IMR-90 (cell line): ENCODE measurements around the gene HS6ST2. TPM values are rescaled to one million over a fixed set of nuclear protein-coding genes. Genes with fewer than 3 reads are reported as not detected.

Experiments used
- ATAC-seq: fragments of 200-7000 bp; cut with Tn5 transposase; 2 replicates; pipeline ENCODE4 v1.9.1; 2020; ENCODE audit warnings: low read depth, mild to moderate bottlenecking, moderate library complexity
- BruUV-seq: library from RNA; stranded (reverse); fragments of 400-500 nt; replicated peaks from 2 replicates; lab custom pipeline; 2021; lab: Mats Ljungman, UMichigan
- CTCF ChIA-PET: fragments of 300-600 bp; formaldehyde crosslinking; extraction: SDS; loops from one replicate; lab custom pipeline; 2021; ENCODE audit warnings: antibody characterized with exemption; lab: Yijun Ruan, JAX
- POLR2A ChIA-PET: fragments of 300-600 bp; sonication (Branson Sonifier 250); formaldehyde crosslinking; loops from one replicate; lab custom pipeline; 2022; ENCODE audit warnings: antibody characterized with exemption; ENCODE audit not compliant: unreplicated experiment; lab: Charles Lee
- DNase-seq: peaks from one replicate; pipeline ENCODE4 v3.0.0; 2013
- H2AFZ ChIP-seq: replicated peaks from 2 replicates; pipeline ENCODE3; 2013; ENCODE audit warnings: low read length, mild to moderate bottlenecking; ENCODE audit not compliant: poor library complexity
- H2AK5ac ChIP-seq: 2 replicates; pipeline ENCODE4 v1.6.1; 2013; ENCODE audit warnings: low read depth, low read length, inconsistent platforms
- H2AK9ac ChIP-seq: replicated peaks from 2 replicates; pipeline ENCODE3; 2013; ENCODE audit warnings: mild to moderate bottlenecking, low read depth, low read length, moderate library complexity; ENCODE audit not compliant: poor library complexity
- H2BK120ac ChIP-seq: 2 replicates; pipeline ENCODE4 v1.6.1; 2013; ENCODE audit warnings: low read depth, low read length, inconsistent platforms
- H2BK15ac ChIP-seq: 3 replicates; pipeline ENCODE4 v1.6.1; 2013; ENCODE audit warnings: low read depth, low read length, inconsistent platforms
- H2BK20ac ChIP-seq: 2 replicates; pipeline ENCODE4 v1.6.1; 2013; ENCODE audit warnings: low read depth, mild to moderate bottlenecking, inconsistent platforms, low read length, moderate library complexity
- H2BK5ac ChIP-seq: 2 replicates; pipeline ENCODE4 v1.6.1; 2013; ENCODE audit warnings: mild to moderate bottlenecking, low read depth, low read length, inconsistent platforms; ENCODE audit not compliant: poor library complexity, severe bottlenecking
- H3K14ac ChIP-seq: replicated peaks from 2 replicates; pipeline ENCODE4 v1.6.1; 2013; ENCODE audit warnings: low read depth, low read length, inconsistent platforms
- H3K18ac ChIP-seq: 2 replicates; pipeline ENCODE4 v1.6.1; 2013; ENCODE audit warnings: low read depth, low read length, control low read depth
- H3K23ac ChIP-seq: 2 replicates; pipeline ENCODE4 v1.6.1; 2013; ENCODE audit warnings: low read depth, low read length, inconsistent platforms
- H3K27ac ChIP-seq: 2 replicates; pipeline ENCODE4 v1.5.1; 2013; ENCODE audit warnings: mild to moderate bottlenecking, control low read depth, low read length; ENCODE audit not compliant: insufficient read depth
- H3K27me3 ChIP-seq: 2 replicates; pipeline ENCODE4 v1.6.1; 2013; ENCODE audit warnings: low read length; ENCODE audit not compliant: control insufficient read depth, insufficient read depth
- H3K36me3 ChIP-seq: 2 replicates; pipeline ENCODE4 v1.6.1; 2013; ENCODE audit warnings: low read length, mixed read lengths; ENCODE audit not compliant: control insufficient read depth, insufficient read depth
- H3K4ac ChIP-seq: 2 replicates; pipeline ENCODE4 v1.6.1; 2013; ENCODE audit warnings: low read depth, low read length, inconsistent platforms
- H3K4me1 ChIP-seq: 2 replicates; pipeline ENCODE4 v1.6.1; 2013; ENCODE audit warnings: low read length, mixed read lengths; ENCODE audit not compliant: control insufficient read depth, insufficient read depth
- H3K4me2 ChIP-seq: 2 replicates; pipeline ENCODE4 v1.6.1; 2013; ENCODE audit warnings: low read depth, mild to moderate bottlenecking, control low read depth, low read length, moderate library complexity
- H3K4me3 ChIP-seq: 2 replicates; pipeline ENCODE4 v1.5.1; 2013; ENCODE audit warnings: low read depth, mild to moderate bottlenecking, control low read depth, low read length, moderate library complexity; ENCODE audit not compliant: insufficient read depth
- H3K56ac ChIP-seq: 2 replicates; pipeline ENCODE4 v1.6.1; 2013; ENCODE audit warnings: low read length, inconsistent platforms; ENCODE audit not compliant: insufficient read depth; ENCODE audit errors: extremely low read depth
- H3K79me1 ChIP-seq, 2 experiments: 2 replicates each; pipeline ENCODE4 v1.6.1; 2013; ENCODE audit warnings: low read length in 2 of 2, inconsistent platforms in 1 of 2, low read depth in 1 of 2
- H3K9ac ChIP-seq: 2 replicates; pipeline ENCODE4 v1.6.1; 2013; ENCODE audit warnings: low read depth, low read length, control low read depth
- H3K9me1 ChIP-seq: 2 replicates; pipeline ENCODE4 v1.6.1; 2013; ENCODE audit warnings: low read length, inconsistent platforms; ENCODE audit not compliant: insufficient read depth
- H3K9me3 ChIP-seq: 2 replicates; pipeline ENCODE4 v1.6.1; 2013; ENCODE audit warnings: low read length; ENCODE audit not compliant: control insufficient read depth, insufficient read depth
- H4K20me1 ChIP-seq: 2 replicates; pipeline ENCODE4 v1.6.1; 2013; ENCODE audit warnings: low read length, inconsistent platforms; ENCODE audit not compliant: insufficient read depth
- H4K5ac ChIP-seq: 2 replicates; pipeline ENCODE4 v1.6.1; 2013; ENCODE audit warnings: mild to moderate bottlenecking, low read depth, low read length, control low read depth
- H4K8ac ChIP-seq, 2 experiments: 2 replicates each; pipeline ENCODE4 v1.6.1; 2013; ENCODE audit warnings: low read depth in 2 of 2, low read length in 2 of 2, control low read depth in 1 of 2, inconsistent platforms in 1 of 2
- H4K91ac ChIP-seq: 2 replicates; pipeline ENCODE4 v1.6.1; 2013; ENCODE audit warnings: low read depth, low read length, inconsistent platforms; ENCODE audit not compliant: insufficient read depth
- BHLHE40 ChIP-seq: fragments of 150-350 bp; IDR thresholded peaks from 2 replicates; pipeline ENCODE4 v1.6.1; 2016; ENCODE audit warnings: mild to moderate bottlenecking, low read depth, low read length
- CEBPB ChIP-seq: IDR thresholded peaks from 2 replicates; pipeline ENCODE4 v1.6.1; 2012; ENCODE audit warnings: low read depth, low read length, improper control_type of control experiment
- CHD1 ChIP-seq: IDR thresholded peaks from 2 replicates; pipeline ENCODE4 v1.6.1; 2012; ENCODE audit warnings: low read depth, low read length, improper control_type of control experiment
- CTCF ChIP-seq: conservative IDR thresholded peaks from 2 replicates; pipeline ENCODE4 v1.5.1; 2012; ENCODE audit warnings: mild to moderate bottlenecking, low read depth, low read length, improper control_type of control experiment
- ELK1 ChIP-seq: fragments of 150-350 bp; IDR thresholded peaks from 2 replicates; pipeline ENCODE4 v1.6.1; 2016; ENCODE audit warnings: low read depth, mild to moderate bottlenecking, low read length, moderate library complexity, borderline replicate concordance
- FOS ChIP-seq: fragments of 150-350 bp; IDR thresholded peaks from 2 replicates; pipeline ENCODE4 v1.6.1; 2016; ENCODE audit warnings: low read depth, low read length
- MAFK ChIP-seq: IDR thresholded peaks from 2 replicates; pipeline ENCODE4 v1.6.1; 2012; ENCODE audit warnings: low read depth, low read length, improper control_type of control experiment
- MAZ ChIP-seq: IDR thresholded peaks from 2 replicates; pipeline ENCODE4 v1.6.1; 2012; ENCODE audit warnings: low read depth, mild to moderate bottlenecking, low read length, improper control_type of control experiment, moderate library complexity, borderline replicate concordance
- MXI1 ChIP-seq: IDR thresholded peaks from 2 replicates; pipeline ENCODE4 v1.6.1; 2012; ENCODE audit warnings: low read depth, mild to moderate bottlenecking, low read length, moderate library complexity, borderline replicate concordance
- NFE2L2 ChIP-seq: fragments of 150-350 bp; IDR thresholded peaks from 2 replicates; pipeline ENCODE4 v1.6.1; 2016; ENCODE audit warnings: low read depth, mild to moderate bottlenecking, low read length
- POLR2A ChIP-seq: IDR thresholded peaks from 2 replicates; pipeline ENCODE4 v1.6.1; 2012; ENCODE audit warnings: mild to moderate bottlenecking, low read depth, low read length
- RAD21 ChIP-seq: IDR thresholded peaks from 2 replicates; pipeline ENCODE4 v1.6.1; 2012; ENCODE audit warnings: low read length, improper control_type of control experiment
- RCOR1 ChIP-seq: IDR thresholded peaks from 2 replicates; pipeline ENCODE4 v1.6.1; 2012; ENCODE audit warnings: mild to moderate bottlenecking, low read length, improper control_type of control experiment; ENCODE audit not compliant: insufficient replicate concordance
- RFX5 ChIP-seq: IDR thresholded peaks from 2 replicates; pipeline ENCODE4 v1.8.0; 2012; ENCODE audit warnings: low read depth, mild to moderate bottlenecking, low read length, moderate library complexity
- SMC3 ChIP-seq: fragments of 150-350 bp; IDR thresholded peaks from 2 replicates; pipeline ENCODE4 v1.6.1; 2016; ENCODE audit warnings: low read depth, mild to moderate bottlenecking, antibody characterized with exemption, low read length, moderate library complexity
- USF2 ChIP-seq: fragments of 150-350 bp; IDR thresholded peaks from 2 replicates; pipeline ENCODE4 v1.6.1; 2017; ENCODE audit warnings: mild to moderate bottlenecking, antibody characterized with exemption, low read length, low read depth
- WGBS, 2 experiments: methylation state at CpG; one replicate each; pipeline versions ENCODE4 v1.1.5 to v1.1.7; 2013; ENCODE audit warnings: missing lambda C conversion rate in 2 of 2; ENCODE audit not compliant: insufficient read length in 1 of 2; ENCODE audit errors: extremely low coverage in 2 of 2; 5-methylcytosine and 5-hydroxymethylcytosine counted together
- dilution Hi-C: fragments of 300-500 bp; cut with HindIII; formaldehyde crosslinking; loops from one replicate; pipeline ENCODE4 v1.14.3; 2018; ENCODE audit warnings: low sequenced_read_pairs; ENCODE audit not compliant: unreplicated experiment
- in situ Hi-C: fragments of 300-500 bp; cut with MboI; formaldehyde crosslinking; loops from 3 replicates; pipeline ENCODE4 v1.14.3; 2019; ENCODE audit warnings: low sequenced_read_pairs, inconsistent platforms, mixed read lengths
- intact Hi-C: fragments of 100-400 bp; cut with micrococcal nuclease; formaldehyde crosslinking; loops from 2 replicates; pipeline ENCODE4 v1.10.0; 2022
- polyA plus RNA-seq, 3 experiments: library from polyadenylated mRNA; depleted of rRNA; stranded (reverse); fragments of >200 nt; gene quantifications; 2 replicates each; pipeline ENCODE4 v1.2.3, GENCODE V29; 2012; ENCODE audit warnings: low replicate concordance in 1 of 3
- total RNA-seq: library from RNA; depleted of rRNA; stranded (reverse); fragments of >200 nt; gene quantifications from 2 replicates; pipeline ENCODE4 v1.2.3, GENCODE V29; 2012

HS6ST2 gene
- total and polyA plus RNA-seq, 2 of the 4 experiments (the other 2 are of a cell fraction), result not detected

GRCh38 chrX:132766452-132766851 lies 192.0 kb downstream of the HS6ST2 start:
- no peak overlapping the region for H2BK5ac ChIP-seq
- H3K4me2 ChIP-seq, result no peak overlapping the region
- DNase-seq (no peak), ATAC-seq (no peak)
- H3K9me3 ChIP-seq, result no peaks in the 10 kb centered on the region
- H2AK5ac ChIP-seq, result no peak overlapping the region
- no peak overlapping the region for H2BK120ac ChIP-seq
- H4K20me1 ChIP-seq, result no peaks in the 10 kb centered on the region
- H3K4me1 ChIP-seq, result no peaks in the 10 kb centered on the region
- H2BK15ac ChIP-seq, result no peak overlapping the region
- intact Hi-C loops (no loop called here), in situ Hi-C loops (no loop called here), dilution Hi-C loops (no loop called here)
- no peak overlapping the region for H4K5ac ChIP-seq
- ChIA-PET POLR2A (no interaction called here), CTCF (no interaction called here)
- H4K91ac ChIP-seq, result no peak overlapping the region
- no peak overlapping the region for H4K8ac ChIP-seq
- WGBS, 2 experiments, result no CpG with 5 or more reads among the region's 1 CpG
- no peak overlapping the region for H2AFZ ChIP-seq
- no peaks in the 10 kb centered on the region for H3K9me1 ChIP-seq
- H3K4me3 ChIP-seq, result no peak overlapping the region
- H2BK20ac ChIP-seq, result no peak overlapping the region
- H3K27me3 ChIP-seq, result no peaks in the 10 kb centered on the region; the same call in 1 of the 2 replicates
- no peak overlapping the region for H3K56ac ChIP-seq
- no peak overlapping the region for H2AK9ac ChIP-seq
- H3K9ac ChIP-seq, result no peak overlapping the region
- H3K23ac ChIP-seq, result no peak overlapping the region
- no peak overlapping the region for H3K18ac ChIP-seq
- BruUV-seq, result no TSS peak
- H3K36me3 ChIP-seq, result no peaks in the 10 kb centered on the region
- no peak overlapping the region for H3K4ac ChIP-seq
- H3K27ac ChIP-seq, result no peak overlapping the region
- TF ChIP-seq RCOR1 (no peak), ELK1 (no peak), MAFK (no peak), BHLHE40 (no peak), CTCF (no peak), MXI1 (no peak), FOS (no peak), MAZ (no peak), NFE2L2 (no peak), CEBPB (no peak), RAD21 (no peak), USF2 (no peak), CHD1 (no peak), POLR2A (no peak), RFX5 (no peak), SMC3 (no peak)
- no peaks in the 10 kb centered on the region for H3K79me1 ChIP-seq
- H3K14ac ChIP-seq, result no peak overlapping the region
